HEK293 (cell line): ENCODE measurements around the gene ADM5.
A peak's percentile ranks its signal among the peaks of the same experiment; 100 is the strongest.

ENCODE experiments used
- BCL11A ChIP-seq: fragments of 450-650 bp; formaldehyde crosslinking; IDR thresholded peaks from 2 replicates; pipeline ENCODE4 v1.5.1; 2016; ENCODE audit warnings: low read depth, missing biosample characterization, missing genetic modification characterization
- GLIS1 ChIP-seq: fragments of 450-650 bp; formaldehyde crosslinking; IDR thresholded peaks from 2 replicates; pipeline ENCODE4 v1.5.1; 2016; ENCODE audit warnings: missing biosample characterization, missing genetic modification characterization
- GLIS2 ChIP-seq: fragments of 450-650 bp; formaldehyde crosslinking; IDR thresholded peaks from 2 replicates; pipeline ENCODE4 v1.5.1; 2016; ENCODE audit warnings: missing biosample characterization, missing genetic modification characterization
- HOXA7 ChIP-seq: sonication (generic); formaldehyde crosslinking; IDR thresholded peaks from 2 replicates; pipeline ENCODE4 v1.8.1; 2022; ENCODE audit warnings: missing genetic modification reagents, borderline replicate concordance
- HOXD13 ChIP-seq: sonication (generic); formaldehyde crosslinking; IDR thresholded peaks from 2 replicates; pipeline ENCODE4 v1.8.0; 2022; ENCODE audit warnings: missing genetic modification reagents, borderline replicate concordance
- SP2 ChIP-seq: fragments of 450-650 bp; formaldehyde crosslinking; IDR thresholded peaks from 2 replicates; pipeline ENCODE4 v1.5.1; 2016; ENCODE audit warnings: missing biosample characterization, missing genetic modification characterization
- TCF7L2 ChIP-seq: IDR thresholded peaks from 2 replicates; pipeline ENCODE4 v1.6.1; 2011; ENCODE audit warnings: low read depth, mild to moderate bottlenecking, inconsistent platforms, low read length, moderate library complexity, borderline replicate concordance
- ZBTB20 ChIP-seq: fragments of 450-650 bp; formaldehyde crosslinking; IDR thresholded peaks from 2 replicates; pipeline ENCODE4 v1.5.1; 2016; ENCODE audit warnings: missing biosample characterization, missing genetic modification characterization
- ZBTB21 ChIP-seq: fragments of 450-650 bp; formaldehyde crosslinking; IDR thresholded peaks from 2 replicates; pipeline ENCODE4 v1.5.1; 2017; ENCODE audit warnings: missing biosample characterization, missing genetic modification characterization
- ZBTB26 ChIP-seq: fragments of 450-650 bp; formaldehyde crosslinking; optimal IDR thresholded peaks from 2 replicates; pipeline ENCODE3; 2016; ENCODE audit warnings: missing biosample characterization, mild to moderate bottlenecking, missing genetic modification characterization
- ZBTB49 ChIP-seq: fragments of 450-650 bp; formaldehyde crosslinking; IDR thresholded peaks from 2 replicates; pipeline ENCODE4 v1.5.1; 2016; ENCODE audit warnings: missing biosample characterization, missing genetic modification characterization, low read depth
- ZBTB6 ChIP-seq: fragments of 450-650 bp; formaldehyde crosslinking; IDR thresholded peaks from 2 replicates; pipeline ENCODE4 v1.5.1; 2017; ENCODE audit warnings: missing biosample characterization, missing genetic modification characterization
- ZBTB8A ChIP-seq: fragments of 450-650 bp; formaldehyde crosslinking; IDR thresholded peaks from 2 replicates; pipeline ENCODE4 v1.5.1; 2016; ENCODE audit warnings: missing biosample characterization, missing genetic modification characterization
- ZEB2 ChIP-seq: fragments of 450-650 bp; formaldehyde crosslinking; IDR thresholded peaks from 2 replicates; pipeline ENCODE4 v1.5.1; 2016; ENCODE audit warnings: missing biosample characterization, missing genetic modification characterization
- ZFHX2 ChIP-seq: fragments of 450-650 bp; formaldehyde crosslinking; conservative IDR thresholded peaks from 2 replicates; pipeline ENCODE4 v1.5.1; 2016; ENCODE audit warnings: missing biosample characterization, missing genetic modification characterization
- ZFP3 ChIP-seq: fragments of 450-650 bp; formaldehyde crosslinking; IDR thresholded peaks from 2 replicates; pipeline ENCODE4 v1.5.1; 2016; ENCODE audit warnings: low read depth, missing biosample characterization, missing genetic modification characterization
- ZFP37 ChIP-seq: fragments of 450-650 bp; formaldehyde crosslinking; IDR thresholded peaks from 2 replicates; pipeline ENCODE4 v1.5.1; 2016; ENCODE audit warnings: missing biosample characterization, missing genetic modification characterization
- ZIC2 ChIP-seq: fragments of 450-650 bp; formaldehyde crosslinking; IDR thresholded peaks from 2 replicates; pipeline ENCODE4 v1.5.1; 2016; ENCODE audit warnings: missing biosample characterization, missing genetic modification characterization
- ZNF114 ChIP-seq: fragments of 450-650 bp; formaldehyde crosslinking; IDR thresholded peaks from 2 replicates; pipeline ENCODE4 v1.5.0; 2017; ENCODE audit warnings: missing biosample characterization, missing genetic modification characterization
- ZNF133 ChIP-seq: fragments of 450-650 bp; formaldehyde crosslinking; IDR thresholded peaks from 2 replicates; pipeline ENCODE4 v1.5.1; 2016; ENCODE audit warnings: missing biosample characterization, missing genetic modification characterization
- ZNF140 ChIP-seq: fragments of 450-650 bp; formaldehyde crosslinking; IDR thresholded peaks from 2 replicates; pipeline ENCODE4 v1.5.1; 2016; ENCODE audit warnings: missing biosample characterization, missing genetic modification characterization
- ZNF169 ChIP-seq: fragments of 450-650 bp; formaldehyde crosslinking; IDR thresholded peaks from 2 replicates; pipeline ENCODE4 v1.5.1; 2016; ENCODE audit warnings: missing biosample characterization, missing genetic modification characterization
- ZNF221 ChIP-seq: fragments of 450-650 bp; formaldehyde crosslinking; IDR thresholded peaks from 2 replicates; pipeline ENCODE4 v1.5.1; 2017; ENCODE audit warnings: missing biosample characterization, missing genetic modification characterization, borderline replicate concordance
- ZNF223 ChIP-seq: fragments of 450-650 bp; formaldehyde crosslinking; IDR thresholded peaks from 2 replicates; pipeline ENCODE4 v1.5.1; 2016; ENCODE audit warnings: missing biosample characterization, missing genetic modification characterization
- ZNF324 ChIP-seq: fragments of 450-650 bp; formaldehyde crosslinking; IDR thresholded peaks from 2 replicates; pipeline ENCODE4 v1.5.1; 2016; ENCODE audit warnings: missing biosample characterization, missing genetic modification characterization
- ZNF341 ChIP-seq: fragments of 450-650 bp; formaldehyde crosslinking; IDR thresholded peaks from 2 replicates; pipeline ENCODE4; 2016; ENCODE audit warnings: low read depth, missing biosample characterization, missing genetic modification characterization
- ZNF37A ChIP-seq: fragments of 450-650 bp; IDR thresholded peaks from 2 replicates; pipeline ENCODE4 v1.5.1; 2018; ENCODE audit warnings: missing biosample characterization, missing genetic modification characterization
- ZNF426 ChIP-seq: fragments of 450-650 bp; formaldehyde crosslinking; IDR thresholded peaks from 2 replicates; pipeline ENCODE4 v1.5.1; 2017; ENCODE audit warnings: missing biosample characterization, missing genetic modification characterization, mild to moderate bottlenecking, inconsistent platforms, moderate library complexity
- ZNF521 ChIP-seq: fragments of 450-650 bp; formaldehyde crosslinking; IDR thresholded peaks from 2 replicates; pipeline ENCODE4 v1.5.1; 2017; ENCODE audit warnings: missing biosample characterization, mild to moderate bottlenecking, missing genetic modification characterization
- ZNF561 ChIP-seq: fragments of 450-650 bp; IDR thresholded peaks from 2 replicates; pipeline ENCODE4 v1.5.1; 2018; ENCODE audit warnings: missing biosample characterization, missing genetic modification characterization, borderline replicate concordance
- ZNF600 ChIP-seq: fragments of 450-650 bp; formaldehyde crosslinking; IDR thresholded peaks from 2 replicates; pipeline ENCODE4 v1.5.1; 2016; ENCODE audit warnings: missing biosample characterization, missing genetic modification characterization
- ZNF626 ChIP-seq: fragments of 450-650 bp; sonication (Bioruptor Pico); formaldehyde crosslinking; IDR thresholded peaks from 2 replicates; pipeline ENCODE4 v1.5.1; 2018; ENCODE audit warnings: missing biosample characterization, missing genetic modification characterization, inconsistent platforms
- ZNF629 ChIP-seq: fragments of 450-650 bp; formaldehyde crosslinking; IDR thresholded peaks from 2 replicates; pipeline ENCODE4 v1.5.1; 2017; ENCODE audit warnings: missing biosample characterization, missing genetic modification characterization
- ZNF654 ChIP-seq: fragments of 450-650 bp; formaldehyde crosslinking; IDR thresholded peaks from 2 replicates; pipeline ENCODE4 v1.5.1; 2016; ENCODE audit warnings: low read depth, missing biosample characterization, missing genetic modification characterization
- ZNF660 ChIP-seq: fragments of 450-650 bp; IDR thresholded peaks from 2 replicates; pipeline ENCODE4 v1.5.1; 2018; ENCODE audit warnings: missing biosample characterization, mild to moderate bottlenecking, missing genetic modification characterization
- ZNF768 ChIP-seq: fragments of 450-650 bp; formaldehyde crosslinking; IDR thresholded peaks from 2 replicates; pipeline ENCODE4 v1.5.1; 2018; ENCODE audit warnings: missing biosample characterization, mild to moderate bottlenecking, missing genetic modification characterization
- ZSCAN30 ChIP-seq: fragments of 450-650 bp; IDR thresholded peaks from 2 replicates; pipeline ENCODE4 v1.5.1; 2018; ENCODE audit warnings: missing biosample characterization, mild to moderate bottlenecking, missing genetic modification characterization, moderate library complexity
- TF ChIP-seq, protein P1 (sequence below): fragments of 450-650 bp; formaldehyde crosslinking; IDR thresholded peaks from 2 replicates; pipeline ENCODE4 v1.5.1; 2016; ENCODE audit warnings: missing biosample characterization, missing genetic modification characterization

The ADM5 gene

DNA sequence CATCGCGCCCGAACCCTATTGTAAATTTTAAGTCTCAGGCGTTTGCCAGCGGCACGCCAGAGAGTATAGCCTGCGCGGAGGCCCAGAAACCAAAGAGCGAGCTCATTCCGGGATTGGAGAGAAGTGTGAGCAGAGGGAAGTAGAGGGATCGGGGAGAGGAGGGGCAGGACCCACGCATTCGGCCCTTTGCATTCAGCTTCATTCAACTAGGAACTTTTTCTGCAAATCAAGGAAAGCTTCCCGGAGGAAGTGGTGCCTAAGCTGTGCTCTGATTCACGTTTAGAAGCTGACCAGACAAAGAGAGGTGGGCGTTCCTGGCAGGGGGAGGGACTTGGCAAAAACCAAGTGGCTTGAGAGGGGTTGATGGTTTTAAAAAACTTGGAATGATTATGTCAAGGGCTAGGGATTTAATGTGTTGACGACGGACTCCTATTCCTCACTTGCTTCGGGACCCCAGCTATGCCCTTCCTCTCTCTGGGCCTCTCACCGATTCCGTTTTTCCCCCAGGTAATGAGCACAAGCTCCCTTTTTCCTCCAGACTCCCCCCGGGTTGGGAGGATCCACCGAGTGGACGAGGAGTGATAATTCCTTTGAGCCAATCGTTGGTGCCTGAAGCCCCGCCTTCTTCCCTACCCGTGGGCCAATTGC is 13.1 kb upstream of the ADM5 start (continued):
- TF ChIP-seq ZNF341 (no peak), ZNF654 (tag by site-specific recombination) (no peak), ZNF426 (no peak), ZFP3 (no peak), ZNF133 (tag by site-specific recombination) (no peak), ZNF221 (tag by site-specific recombination) (no peak), ZFP37 (no peak), ZNF114 (no peak), ZNF629 (peak; percentile 65), ZBTB20 (no peak), ZSCAN30 (tag by site-specific recombination) (peak; percentile 22; the same call in 1 of the 2 replicates), ZBTB6 (tag by site-specific recombination) (no peak), ZNF660 (tag by site-specific recombination) (peak; percentile 90), ZFHX2 (tag by site-specific recombination) (peak; percentile 79), ZNF140 (tag by site-specific recombination) (no peak), BCL11A (tag by site-specific recombination) (no peak), ZNF223 (tag by site-specific recombination) (no peak), ZNF169 (tag by site-specific recombination) (no peak), ZIC2 (no peak), ZBTB49 (no peak), ZNF600 (tag by site-specific recombination) (no peak), ZNF561 (peak; percentile 56; the same call in 1 of the 2 replicates), HOXA7 (CRISPR knock-in tag) (no peak), ZEB2 (tag by site-specific recombination) (no peak), HOXD13 (CRISPR knock-in tag) (no peak), ZBTB21 (tag by site-specific recombination) (peak; percentile 58; the same call in 1 of the 2 replicates), TCF7L2 (no peak), ZBTB8A (tag by site-specific recombination) (no peak), ZNF324 (tag by site-specific recombination) (peak; percentile 74; the same call in 1 of the 2 replicates), ZNF626 (no peak), ZNF521 (tag by site-specific recombination) (no peak), GLIS1 (tag by site-specific recombination) (no peak), ZNF768 (tag by site-specific recombination) (peak; percentile 96), ZNF37A (tag by site-specific recombination) (no peak), GLIS2 (tag by site-specific recombination) (no peak), ZBTB26 (tag by site-specific recombination) (no peak), SP2 (tag by site-specific recombination) (no peak)
- TF ChIP-seq, protein P1, sequence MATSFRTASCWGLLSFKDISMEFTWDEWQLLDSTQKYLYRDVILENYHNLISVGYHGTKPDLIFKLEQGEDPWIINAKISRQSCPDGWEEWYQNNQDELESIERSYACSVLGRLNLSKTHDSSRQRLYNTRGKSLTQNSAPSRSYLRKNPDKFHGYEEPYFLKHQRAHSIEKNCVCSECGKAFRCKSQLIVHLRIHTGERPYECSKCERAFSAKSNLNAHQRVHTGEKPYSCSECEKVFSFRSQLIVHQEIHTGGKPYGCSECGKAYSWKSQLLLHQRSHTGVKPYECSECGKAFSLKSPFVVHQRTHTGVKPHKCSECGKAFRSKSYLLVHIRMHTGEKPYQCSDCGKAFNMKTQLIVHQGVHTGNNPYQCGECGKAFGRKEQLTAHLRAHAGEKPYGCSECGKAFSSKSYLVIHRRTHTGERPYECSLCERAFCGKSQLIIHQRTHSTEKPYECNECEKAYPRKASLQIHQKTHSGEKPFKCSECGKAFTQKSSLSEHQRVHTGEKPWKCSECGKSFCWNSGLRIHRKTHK (tag by site-specific recombination), result no peak
